NCI-H2196 treated with DMSO at 0.1 percent for 48 hours (cell line): Measurements from ENCODE around the gene ZSCAN5B.
"Not testable (repeated sequence)": the region's sequence is repeated elsewhere in the genome, so short reads cannot be mapped to it uniquely, and the experiment has no call there.

ENCODE experiments used
- DNase-seq: peaks from one replicate; lab custom pipeline; 2025; ENCODE audit not compliant: unreplicated experiment; lab: John Stamatoyannopoulos, UW

The ZSCAN5B gene

GRCh38 chr19:56197646-56198045 lies at the start of gene ZSCAN5B:
Gene ZSCAN5B, minus strand, starts transcription at chr19:56197783. Its CDS starts 4,731 bp downstream, at chr19:56193052.
- DNase-seq = not testable (repeated sequence)

- not testable (repeated sequence) for DNase-seq
Observed at GRCh38 chr19:56245764-56246163, 48.2 kb upstream of the ZSCAN5B start.

GRCh38 chr19:56245121-56245740 lies 47.6 kb upstream of the ZSCAN5B start:
- DNase-seq = no peak

GRCh38 chr19:56223481-56223880 lies 25.9 kb upstream of the ZSCAN5B start:
- DNase-seq = no peak

GRCh38 chr19:56222901-56223300 lies 25.3 kb upstream of the ZSCAN5B start:
- DNase-seq = no peak

- no peak for DNase-seq
Observed at GRCh38 chr19:56221851-56222250, 24.3 kb upstream of the ZSCAN5B start.

GRCh38 chr19:56221442-56221841 lies 23.9 kb upstream of the ZSCAN5B start:
- not testable (repeated sequence) for DNase-seq

GRCh38 chr19:56218961-56219360 lies 21.4 kb upstream of the ZSCAN5B start:
- DNase-seq = no peak

- no peak for DNase-seq
Observed at GRCh38 chr19:56217039-56217949, 19.7 kb upstream of the ZSCAN5B start.

- no peak for DNase-seq
Observed at GRCh38 chr19:56211718-56212117, 14.1 kb upstream of the ZSCAN5B start.

- DNase-seq = not testable (repeated sequence)
Observed at GRCh38 chr19:56210036-56210435, 12.5 kb upstream of the ZSCAN5B start.

- no peak for DNase-seq
Observed at GRCh38 chr19:56209091-56209490, 11.5 kb upstream of the ZSCAN5B start.

- not testable (repeated sequence) for DNase-seq
Observed at GRCh38 chr19:56207581-56207980, 10.0 kb upstream of the ZSCAN5B start.

- DNase-seq = no peak
Observed at GRCh38 chr19:56201973-56202372, 4.4 kb upstream of the ZSCAN5B start, which contains the start of gene ZSCAN5C. Gene ZSCAN5C, plus strand, starts transcription at chr19:56202273. Its CDS starts 3,641 bp downstream, at chr19:56205914.

GRCh38 chr19:56199687-56200086 lies 2.1 kb upstream of the ZSCAN5B start:
- no peak for DNase-seq

- DNase-seq = no peak
Observed at GRCh38 chr19:56193981-56194640, 3.5 kb downstream of the ZSCAN5B start.

GRCh38 chr19:56191711-56192110 lies 5.9 kb downstream of the ZSCAN5B start:
- DNase-seq = no peak

- DNase-seq = no peak
Observed at GRCh38 chr19:56191115-56191514, 6.5 kb downstream of the ZSCAN5B start.

- no peak for DNase-seq
Observed at GRCh38 chr19:56189785-56190184, 7.8 kb downstream of the ZSCAN5B start.

GRCh38 chr19:56177564-56178243 lies 19.9 kb downstream of the ZSCAN5B start:
- no peak for DNase-seq

- no peak for DNase-seq
Observed at GRCh38 chr19:56176881-56177280, 20.7 kb downstream of the ZSCAN5B start.
